ENCODE measurements around the gene VWF.

VWF gene

DNA sequence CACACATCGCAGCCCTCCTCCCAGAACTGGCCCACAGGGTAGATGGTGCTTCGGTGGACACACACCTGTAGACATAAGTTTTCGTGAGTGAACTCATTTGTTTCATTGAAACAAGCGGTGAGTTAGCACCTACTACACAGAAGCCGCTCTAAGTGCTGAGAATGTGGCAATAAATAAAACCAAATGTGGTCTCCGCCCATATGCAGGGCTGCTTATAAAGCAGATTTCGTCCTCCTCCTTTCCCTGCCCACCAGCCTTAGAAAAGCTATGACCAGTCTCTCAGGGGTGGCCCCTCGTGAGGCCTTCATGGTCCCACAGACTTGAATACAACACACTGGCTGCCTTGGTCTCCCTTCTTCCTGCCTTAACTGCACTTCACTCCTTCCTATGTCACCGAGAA, 148.3 kb downstream of the VWF start:
- no peak for DNase-seq

DNA sequence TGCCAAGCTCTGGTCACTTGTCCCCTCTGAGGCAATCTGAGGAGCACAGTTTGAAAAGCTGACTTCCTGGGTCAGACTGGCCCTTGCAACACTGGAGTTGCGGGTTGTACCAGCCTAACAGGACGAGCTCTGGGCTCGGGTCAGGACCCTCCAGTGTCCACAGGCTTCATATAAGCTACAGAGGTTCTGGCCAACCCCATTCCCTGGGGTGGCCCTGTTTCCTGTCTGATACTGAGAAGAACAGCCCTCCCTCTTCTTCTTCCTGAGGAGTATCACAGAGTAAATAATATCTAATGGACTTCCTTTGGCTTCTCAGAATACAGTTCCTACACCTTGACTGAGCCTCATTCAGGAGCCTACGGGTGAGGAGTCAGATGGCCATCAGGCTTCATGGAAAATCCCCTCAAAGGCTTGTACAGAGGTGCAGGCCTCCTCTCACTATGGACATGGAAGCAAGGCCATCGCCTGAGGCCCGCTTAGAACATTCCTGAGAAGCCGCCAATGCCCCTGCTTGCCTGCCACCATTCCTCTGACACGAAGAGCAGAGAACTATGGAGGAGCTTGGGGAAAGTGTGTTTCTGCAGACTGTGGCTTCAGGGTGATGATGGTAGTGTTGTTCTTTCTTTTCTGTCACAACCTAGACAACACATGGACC, 150.9 kb downstream of the VWF start:
- DNase-seq: no peak

DNA sequence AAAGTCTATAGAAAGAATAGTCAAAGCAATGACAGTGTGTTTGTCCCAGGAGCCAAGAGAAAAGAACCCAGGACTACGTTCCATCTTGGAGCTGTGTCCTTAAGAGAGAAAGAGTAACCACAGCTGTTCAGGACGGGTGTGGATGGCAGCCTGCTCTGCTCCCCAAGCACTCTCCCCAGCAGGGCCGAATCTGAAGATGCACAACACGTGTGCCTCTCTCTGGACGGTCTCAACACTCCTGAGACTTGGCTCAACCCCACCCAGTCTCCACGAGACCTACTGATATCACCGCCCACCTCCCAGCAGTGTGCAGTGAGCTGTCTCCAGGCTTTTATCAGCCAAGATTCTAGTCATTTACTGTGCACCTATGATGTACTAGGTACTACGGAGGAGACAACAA, 152.1 kb downstream of the VWF start:
- no peak for DNase-seq

DNA sequence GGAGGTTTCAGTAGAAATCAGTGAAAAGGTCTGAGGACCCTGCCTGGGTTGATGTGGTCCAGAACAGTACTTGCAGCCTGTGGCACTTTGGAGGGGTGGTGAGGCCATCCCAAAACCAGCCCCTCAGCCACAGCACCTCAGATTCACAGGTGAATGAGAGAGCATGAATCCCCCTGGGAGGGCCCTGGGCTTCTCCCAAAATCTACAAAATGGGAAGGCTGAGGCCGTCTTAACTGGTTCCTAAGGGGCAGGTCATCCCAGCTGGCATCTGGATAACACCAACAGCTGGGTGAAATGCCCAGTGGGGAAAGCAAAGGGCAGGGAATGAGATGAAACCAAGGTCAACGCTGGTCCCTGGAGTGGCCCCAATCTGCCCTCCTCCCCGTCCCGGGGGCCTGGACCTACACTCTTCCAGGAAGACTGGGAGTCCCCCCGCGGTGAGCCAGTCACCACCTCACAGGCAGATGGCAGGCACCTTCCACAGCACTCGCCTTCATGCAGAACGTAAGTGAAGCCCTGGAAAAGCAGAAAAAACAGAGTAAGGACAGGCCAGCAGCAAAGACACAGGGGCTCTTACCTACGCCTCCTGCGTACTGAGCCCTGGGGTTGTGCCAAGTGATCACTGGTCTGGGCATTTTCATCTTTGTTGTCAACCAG, 153.1 kb downstream of the VWF start:
- DNase-seq: no peak

DNA sequence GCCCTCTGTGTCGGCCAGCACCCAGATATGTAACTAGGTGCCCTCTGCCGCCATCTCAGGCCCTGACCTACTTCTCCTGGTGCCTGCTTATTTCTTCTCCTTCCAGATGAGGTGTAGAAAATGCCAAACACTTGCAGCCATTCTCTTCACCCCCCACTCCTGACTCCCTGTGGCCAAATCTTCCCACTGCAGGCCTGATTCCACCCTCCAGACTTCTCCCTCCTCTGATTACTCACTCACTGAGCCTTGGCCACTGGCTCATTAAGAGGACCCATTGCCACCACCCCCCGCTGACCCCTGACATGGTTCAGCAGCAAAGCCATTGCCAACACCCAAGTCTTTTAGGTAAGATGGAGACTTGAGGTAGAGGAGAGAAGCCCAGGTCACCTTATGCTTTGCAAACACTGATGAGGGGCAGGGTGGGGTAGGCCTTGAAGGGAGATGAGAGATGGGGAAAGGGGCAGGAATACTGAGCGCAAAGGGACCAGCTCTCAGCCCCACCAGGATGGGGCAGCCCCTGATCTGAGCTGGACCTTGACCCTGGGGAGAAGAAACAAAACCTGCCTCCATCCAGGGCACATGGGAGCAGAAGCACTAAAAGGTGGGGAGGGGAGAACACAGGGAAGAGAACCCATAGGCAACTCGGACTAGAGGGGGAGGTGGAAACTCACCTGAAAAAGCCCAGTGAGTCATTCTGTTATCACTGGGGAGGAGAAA, 154.3 kb downstream of the VWF start:
- no peak for DNase-seq

DNA sequence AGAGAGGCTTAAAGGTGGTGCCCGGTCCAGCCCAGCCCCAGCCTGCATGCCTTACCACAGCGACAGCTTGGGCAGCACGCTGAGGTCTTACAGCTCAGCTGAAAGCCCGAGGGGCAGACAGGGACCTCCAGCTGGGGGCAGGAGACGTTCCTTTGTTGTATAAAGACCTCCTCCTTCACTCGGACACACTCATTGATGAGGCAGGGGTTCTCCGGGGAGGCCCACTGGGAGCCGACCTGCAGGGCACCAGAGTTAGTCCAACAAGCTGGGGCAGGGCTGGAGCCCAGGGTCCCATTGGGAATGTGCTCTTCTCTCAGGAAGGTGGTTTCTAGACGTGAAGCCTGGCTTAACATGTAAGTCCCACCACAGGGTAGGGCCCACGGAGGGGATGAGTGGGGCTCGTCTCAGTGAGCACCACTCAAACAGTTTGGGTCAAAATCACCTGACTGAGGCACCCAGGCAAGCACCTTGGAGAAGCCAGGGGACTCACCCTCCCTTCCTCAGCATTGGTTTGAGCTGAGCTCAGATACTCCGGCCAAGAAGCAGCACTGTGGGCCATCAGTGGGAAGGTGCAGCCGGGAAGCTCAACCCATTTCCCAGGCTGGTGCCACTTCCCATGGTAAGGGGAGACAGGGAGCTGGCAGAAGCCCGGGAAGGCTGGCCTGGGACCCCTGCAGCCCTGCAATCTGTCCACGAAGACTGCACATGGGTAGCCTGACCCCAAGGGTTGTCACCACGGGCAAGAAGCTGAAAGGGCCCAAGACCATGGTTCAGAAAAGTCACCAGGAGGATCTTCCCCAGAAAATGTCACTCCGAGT, 155.1 kb downstream of the VWF start:
- no peak for DNase-seq

DNA sequence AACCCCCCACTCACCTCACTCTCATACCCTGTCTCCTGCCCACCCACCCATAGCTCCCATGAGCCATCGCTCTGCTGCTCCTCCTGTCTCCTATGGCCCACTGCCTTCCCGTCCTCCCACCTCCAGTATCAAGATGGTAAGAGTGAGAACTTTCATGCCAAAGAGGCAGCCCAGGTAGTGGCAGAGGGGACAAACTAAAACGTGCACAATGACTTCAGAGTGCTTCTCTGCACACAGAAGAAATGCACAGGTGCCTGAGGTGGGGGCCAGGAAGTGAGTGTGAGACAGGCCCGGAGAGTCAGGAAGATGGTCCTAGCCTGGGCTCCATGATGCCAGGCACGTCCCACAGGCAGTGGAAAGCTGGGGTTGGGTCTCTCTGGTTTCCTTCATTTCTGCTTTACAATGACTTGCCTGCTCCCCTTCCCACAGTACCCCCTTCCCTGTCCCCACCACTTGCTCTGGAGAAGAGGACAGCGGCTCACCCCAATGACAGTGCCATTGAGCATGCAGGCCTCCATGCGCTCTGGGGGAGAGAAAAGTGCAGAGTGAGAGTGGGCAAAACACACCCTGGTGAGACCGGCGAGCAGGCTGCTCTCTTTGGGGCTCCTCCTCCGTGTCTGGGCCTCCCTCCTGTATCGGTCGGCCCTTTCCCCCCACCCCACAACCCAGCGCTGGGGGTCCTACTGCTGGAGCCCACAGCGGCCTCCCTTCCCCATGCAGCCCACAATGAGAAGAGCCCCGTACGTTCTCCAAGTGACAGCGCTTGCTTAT, 156.6 kb downstream of the VWF start:
- no peak for DNase-seq

DNA sequence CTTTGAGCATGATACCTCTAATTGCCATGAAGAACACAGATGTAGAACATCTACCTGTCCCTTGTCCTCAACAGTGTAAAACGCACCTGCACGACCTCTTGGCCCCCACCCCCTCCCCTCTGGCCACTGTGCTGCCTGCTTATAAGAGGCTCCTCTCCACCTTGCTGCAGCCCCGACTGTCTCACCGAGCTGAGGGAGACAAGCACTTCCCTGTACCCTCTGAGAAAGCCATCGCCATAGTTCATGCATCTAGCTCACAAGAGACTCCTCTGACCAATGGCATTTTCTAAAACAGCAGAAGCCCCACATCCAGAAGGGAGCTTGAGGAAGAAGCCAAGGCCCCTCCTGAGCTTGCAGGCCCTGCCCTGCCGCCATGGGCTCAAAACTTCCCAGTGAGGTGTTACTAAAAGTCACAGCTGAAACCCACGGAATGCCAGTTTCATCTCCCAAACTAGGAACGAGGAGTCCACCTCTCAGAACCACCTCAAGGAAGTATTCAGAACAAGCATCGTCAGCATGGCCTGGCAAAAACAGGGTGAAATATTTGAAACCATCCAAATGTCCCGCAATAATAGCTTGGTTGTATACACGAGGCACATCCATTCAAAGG, 157.9 kb downstream of the VWF start:
- no peak for DNase-seq

DNA sequence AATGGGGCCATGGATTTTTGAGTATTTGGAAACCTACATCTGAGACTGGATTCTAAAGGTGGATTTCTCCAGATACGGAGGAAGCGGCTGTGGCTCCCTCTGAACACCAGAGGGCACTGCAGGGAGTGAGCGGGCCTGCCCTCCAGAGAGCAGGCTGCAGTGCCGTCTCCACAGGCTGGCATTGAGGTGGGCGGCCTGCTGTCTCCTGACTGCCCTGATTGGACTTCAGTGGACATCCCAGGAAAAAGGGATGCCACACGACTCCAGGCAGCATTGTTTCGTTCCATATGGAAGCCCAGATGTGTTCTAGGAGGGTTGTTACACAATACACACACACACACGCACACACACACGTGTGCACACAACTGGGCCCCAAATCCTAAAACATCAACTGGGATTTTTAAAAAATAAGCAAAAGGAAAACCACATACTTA, 158.5 kb downstream of the VWF start:
- DNase-seq: peak; percentile 77

DNA sequence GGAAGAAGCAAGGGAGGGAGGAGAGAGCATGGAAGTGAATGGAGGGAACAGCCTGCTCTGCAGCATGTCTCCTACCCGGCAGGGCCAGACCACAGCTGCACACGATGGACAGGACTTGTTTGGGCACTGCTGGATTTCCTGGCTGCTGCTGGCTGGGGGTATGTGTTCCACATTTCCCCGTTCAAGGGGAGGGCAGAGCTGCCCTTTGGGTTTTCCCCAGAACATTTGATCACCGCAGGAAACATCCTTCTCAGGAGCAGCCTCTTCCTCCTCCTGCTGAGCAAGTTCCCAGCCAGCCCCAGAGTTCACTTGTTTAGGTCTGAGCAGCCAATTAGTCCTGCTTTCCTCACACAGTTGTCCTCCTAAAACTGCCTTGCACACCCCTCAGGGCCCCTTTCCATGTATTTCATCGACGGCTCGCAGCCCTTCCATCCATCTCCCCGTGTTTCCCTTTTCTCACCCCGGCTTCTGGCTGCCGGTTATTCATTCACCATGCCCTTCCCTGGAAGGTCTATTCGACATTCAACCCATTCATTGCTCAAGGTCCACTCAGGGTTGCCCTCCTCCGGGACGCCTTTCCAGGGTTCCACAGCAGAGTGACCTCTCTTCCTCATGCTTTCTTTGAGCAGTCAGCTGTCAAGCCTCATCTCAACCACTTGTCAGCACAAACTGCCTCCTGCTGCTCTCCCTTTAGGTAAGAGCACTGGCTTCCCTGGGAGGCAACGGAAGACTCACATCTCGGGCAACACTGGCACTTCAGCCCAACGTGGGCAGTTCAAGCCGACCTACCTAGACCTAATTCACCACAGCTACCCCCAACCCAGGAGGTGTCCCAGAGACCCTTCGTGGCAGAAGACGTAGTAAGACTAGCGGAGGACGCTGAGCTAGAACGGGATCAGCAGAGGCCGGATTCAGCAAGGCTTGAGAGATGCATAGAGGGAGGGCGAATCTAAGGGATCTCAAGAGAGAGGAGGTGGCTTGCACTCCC, 159.3 kb downstream of the VWF start:
- peak; percentile 63 for DNase-seq

DNA sequence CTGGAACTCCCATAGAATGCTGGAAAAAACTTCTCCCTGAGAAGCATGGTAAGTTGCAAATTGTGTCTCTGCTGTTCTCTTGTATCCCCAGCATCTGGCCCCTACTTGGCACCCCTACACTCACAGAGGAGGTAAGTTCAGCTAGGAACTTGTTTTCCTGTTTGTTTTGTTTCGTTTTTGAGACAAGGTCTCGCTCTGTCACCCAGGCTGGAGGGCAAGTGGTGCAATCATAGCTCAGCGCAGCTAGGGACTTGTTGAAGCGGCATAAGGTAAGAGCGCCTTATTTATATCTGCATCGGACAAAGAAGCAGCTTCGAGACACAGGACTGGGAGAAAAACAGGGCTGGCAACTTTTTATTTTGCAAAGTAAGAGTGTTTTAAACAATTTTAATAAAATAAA, 161.0 kb downstream of the VWF start:
- DNase-seq: peak; percentile 0

DNA sequence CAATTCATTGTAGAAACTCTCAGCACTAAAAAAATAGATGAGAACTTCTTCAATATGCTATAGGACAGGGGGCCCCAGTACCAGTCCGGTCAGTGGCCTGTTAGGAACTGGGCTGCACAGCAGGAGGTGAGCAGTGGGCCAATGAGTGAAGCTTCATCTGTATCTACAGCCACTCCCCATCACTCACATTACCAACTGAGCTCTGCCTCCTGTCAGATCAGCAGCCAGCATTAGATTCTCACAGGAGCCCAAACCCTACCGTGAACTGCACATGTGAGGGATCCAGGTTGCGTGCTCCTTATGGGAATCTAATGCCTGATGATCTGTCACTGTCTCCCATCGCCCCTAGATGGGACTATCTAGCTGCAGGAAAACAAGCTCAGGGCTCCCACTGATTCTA, 163.7 kb downstream of the VWF start:
- DNase-seq: no peak

DNA sequence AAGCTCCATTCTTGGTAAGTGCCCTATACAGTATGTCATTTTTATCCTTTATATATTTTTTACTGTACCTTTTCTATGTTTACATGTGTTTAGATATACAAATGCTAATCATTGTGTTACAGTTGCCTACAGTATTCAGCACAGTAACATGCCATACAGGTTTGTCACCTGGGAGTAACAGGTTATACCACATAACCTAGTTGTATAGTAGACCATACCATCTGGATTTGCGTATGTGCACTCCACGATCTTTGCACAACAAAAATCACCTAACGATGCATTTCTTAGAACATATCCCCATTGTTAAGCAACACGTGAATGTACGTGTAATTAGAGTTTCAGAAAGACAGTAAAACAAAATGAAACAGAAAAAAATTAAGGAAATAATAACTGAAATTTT, 167.5 kb downstream of the VWF start:
- no peak for DNase-seq

DNA sequence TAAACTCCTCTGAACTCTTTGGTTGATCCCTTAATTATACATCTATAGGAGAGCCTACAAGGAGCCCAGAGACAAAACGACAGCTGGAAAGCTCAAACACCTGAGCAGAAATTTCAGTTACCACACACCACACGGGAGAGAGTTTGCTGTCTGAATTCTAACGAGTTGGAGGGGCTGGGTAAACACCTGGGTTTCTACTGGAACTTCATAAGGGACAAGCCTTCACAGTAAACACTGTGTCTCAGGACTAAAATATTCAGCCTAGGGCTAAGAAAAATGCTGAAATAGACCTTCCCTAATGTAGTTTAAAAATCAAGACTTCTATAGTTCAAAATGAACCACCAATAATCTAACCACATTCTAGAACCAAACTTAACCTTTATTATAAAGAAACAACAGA, 169.8 kb downstream of the VWF start:
- no peak for DNase-seq

DNA sequence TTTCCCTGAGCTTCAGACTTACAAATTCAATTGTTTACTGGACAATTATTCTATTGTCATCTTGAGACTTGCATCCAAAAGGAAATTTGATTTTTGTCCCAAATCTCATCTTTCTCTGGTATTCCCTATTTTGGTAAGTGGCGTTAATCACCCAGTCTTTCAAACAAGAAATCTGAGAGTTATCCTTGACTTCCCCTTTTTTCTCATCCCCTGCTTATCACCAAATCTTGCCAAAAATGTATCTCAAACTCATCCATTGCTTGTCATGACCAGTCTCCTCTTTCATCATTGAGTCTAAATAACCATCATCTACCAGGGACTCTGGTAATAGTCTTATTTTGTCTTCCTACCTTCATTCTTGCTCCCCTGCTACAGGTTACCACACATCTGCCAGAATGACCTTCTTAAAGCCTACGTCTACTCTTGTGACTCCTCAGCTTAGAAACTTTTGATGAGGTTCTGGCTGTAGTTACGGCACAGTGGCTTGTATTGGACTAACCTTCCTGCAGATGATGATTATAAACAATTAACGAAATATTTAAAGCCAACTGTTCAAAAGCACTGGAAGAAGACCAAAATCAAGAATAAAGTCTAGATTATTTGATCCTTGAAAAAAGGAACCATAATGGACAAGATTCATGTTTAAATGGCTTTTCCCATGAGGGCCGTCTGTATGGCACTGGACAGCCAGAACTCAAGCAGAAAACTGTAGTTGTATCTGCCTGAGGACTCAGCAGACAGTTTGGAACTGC, 170.5 kb downstream of the VWF start:
- no peak for DNase-seq

DNA sequence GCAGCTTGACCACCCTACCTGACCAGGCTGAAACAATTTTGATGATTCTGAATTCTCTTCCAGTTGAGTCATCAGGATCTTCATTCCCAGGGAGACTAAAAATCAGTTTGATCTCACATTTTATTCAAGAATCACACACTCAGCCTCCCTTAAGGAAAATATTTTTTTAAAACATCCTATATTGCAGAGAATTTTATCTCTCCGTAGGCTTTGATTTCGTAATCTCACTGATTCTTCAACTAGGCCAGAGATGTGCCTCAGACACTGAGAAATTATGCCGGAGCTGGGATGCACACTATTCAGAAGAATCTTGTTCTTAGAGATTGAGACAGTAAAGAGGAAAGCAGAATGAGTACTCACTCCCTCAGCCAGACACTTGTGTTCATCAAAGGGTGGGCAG, 172.4 kb downstream of the VWF start:
- no peak for DNase-seq

DNA sequence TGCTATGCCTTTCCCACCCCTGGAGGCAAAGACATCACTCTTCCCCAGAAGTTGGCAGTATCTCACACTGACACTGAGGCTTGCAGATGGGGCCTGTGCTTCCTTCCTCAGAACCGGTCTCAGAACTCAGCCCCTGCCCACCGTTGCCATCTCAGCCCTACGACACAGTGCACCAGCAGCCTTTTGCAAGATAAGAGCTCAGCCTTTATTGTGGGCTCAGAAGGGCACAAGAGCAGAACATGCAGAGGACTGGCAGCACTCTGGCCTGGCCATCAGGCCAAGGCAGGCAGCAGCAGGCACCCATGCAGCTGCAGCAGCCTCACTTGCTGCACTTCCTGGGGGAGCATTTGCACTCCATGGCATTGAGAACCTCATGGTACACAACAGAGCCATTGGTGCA, 175.8 kb downstream of the VWF start:
- no peak for DNase-seq

DNA sequence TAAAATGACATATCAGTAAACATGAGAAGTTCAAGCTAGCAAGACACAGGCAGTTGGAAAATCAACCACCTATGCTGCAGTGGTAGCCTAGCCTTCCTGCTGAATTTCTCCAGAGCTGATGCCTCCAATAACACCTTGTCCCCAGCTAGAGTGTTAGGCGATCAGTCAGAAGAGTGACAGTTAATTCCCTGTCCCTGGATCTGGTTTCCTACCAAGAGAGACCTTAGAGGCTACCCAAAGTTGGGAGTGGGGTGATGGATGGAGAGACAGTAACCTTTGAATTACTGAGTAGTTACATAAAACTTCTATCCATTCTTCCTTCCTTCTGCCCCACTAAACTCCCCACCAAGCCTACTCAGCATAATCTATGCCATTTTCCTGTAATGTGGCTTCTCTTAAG, 177.5 kb downstream of the VWF start:
- DNase-seq: no peak

DNA sequence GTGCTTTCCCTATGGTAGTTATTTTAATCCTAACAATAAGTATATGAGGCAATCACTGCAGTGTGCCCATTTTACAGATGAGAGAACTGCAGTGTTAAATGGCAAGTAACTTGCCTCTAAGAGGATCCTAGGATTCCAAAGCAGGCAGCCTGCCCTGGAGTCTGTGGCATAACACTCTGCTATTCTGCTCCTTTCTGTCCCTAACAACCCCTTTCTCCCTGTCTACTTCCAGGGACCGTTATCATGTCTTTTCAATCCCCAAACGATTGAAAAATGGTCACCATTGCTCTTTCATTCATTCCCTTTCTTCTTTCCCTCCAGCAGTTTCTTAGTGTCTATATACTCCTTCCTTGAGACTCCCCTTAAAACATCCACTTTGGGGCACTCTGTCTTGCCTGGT, 178.1 kb downstream of the VWF start:
- no peak for DNase-seq
